Endothelial cell of umbilical vein (primary cell): ENCODE measurements around the gene GAS2L2.

Experiments used
- CTCF ChIP-seq, 2 donors: IDR thresholded peaks; 1 replicate in 1 of 2; 2 replicates in 1 of 2; pipeline ENCODE4 v1.5.1; 2011; ENCODE audit warnings: low read length in 2 of 2, mild to moderate bottlenecking in 2 of 2, moderate library complexity in 2 of 2, control low read depth in 1 of 2, inconsistent platforms in 1 of 2, low read depth in 1 of 2; ENCODE audit not compliant: insufficient read depth in 1 of 2; ENCODE audit errors: extremely low read depth in 1 of 2
- GATA2 ChIP-seq: IDR thresholded peaks from 2 replicates; pipeline ENCODE4 v1.7.0; 2011; ENCODE audit warnings: low read depth, mild to moderate bottlenecking, moderate library complexity, mixed read lengths, low read length; ENCODE audit not compliant: insufficient read length, insufficient read depth
- MAX ChIP-seq: IDR thresholded peaks from 2 replicates; pipeline ENCODE4 v1.6.1; 2011; ENCODE audit not compliant: insufficient read depth, insufficient read length

DNA sequence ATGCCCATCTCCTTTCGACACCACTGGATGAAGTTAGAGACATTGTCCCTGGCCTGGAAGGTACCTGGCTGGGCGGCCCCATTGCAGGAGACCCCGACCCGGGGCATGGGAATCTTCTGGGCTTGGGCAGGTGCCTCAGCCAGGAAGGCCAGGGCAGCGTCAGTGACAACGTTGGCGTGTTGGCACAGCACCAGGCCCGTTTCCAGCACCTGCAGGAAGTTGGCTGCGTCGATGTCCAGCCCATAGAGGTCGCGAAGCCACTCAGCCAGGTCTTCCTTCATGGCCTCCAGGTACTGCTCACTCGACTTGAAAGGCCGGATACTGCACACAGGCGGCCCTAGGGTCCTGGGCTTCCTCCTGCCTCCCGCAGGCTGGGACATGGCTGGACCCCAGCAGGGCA lies 568 bp downstream of the GAS2L2 start:
- no peak for TF ChIP-seq MAX
- no peak for TF ChIP-seq GATA2
- TF ChIP-seq CTCF (IDR thresholded peaks at IDR 0.05; ENCODE audit: extremely low read depth in 1 of 2, insufficient read depth in 1 of 2, low read depth in 1 of 2, low read length in 2 of 2) = no peak
